SU-DHL-6 (cell line): Measurements from ENCODE around the gene ECSCR.

ENCODE experiments used
- H2AFZ ChIP-seq: fragments of 200-600 bp; sonication (generic); 2 replicates; pipeline ENCODE4 v1.6.1; 2014; ENCODE audit warnings: low read depth, mild to moderate bottlenecking, moderate library complexity, mixed read lengths, antibody characterized with exemption, low read length; ENCODE audit not compliant: severe bottlenecking
- H3F3A ChIP-seq: fragments of 200-600 bp; shearing (Covaris generic); 2 replicates; pipeline ENCODE4 v1.6.0; 2016; ENCODE audit warnings: antibody characterized with exemption, mild to moderate bottlenecking; ENCODE audit not compliant: insufficient read depth
- H3K27ac ChIP-seq: fragments of 200-600 bp; sonication (generic); 2 replicates; pipeline ENCODE4 v1.5.1; 2016; ENCODE audit warnings: low read depth, mild to moderate bottlenecking, low read length, moderate library complexity, mixed read lengths
- H3K27me3 ChIP-seq: fragments of 200-600 bp; sonication (generic), shearing (Covaris generic); 2 replicates; pipeline ENCODE4 v1.6.0; 2014; ENCODE audit warnings: mild to moderate bottlenecking, low read length
- H3K36me3 ChIP-seq: fragments of 200-600 bp; sonication (generic); 2 replicates; pipeline ENCODE4 v1.6.1; 2014; ENCODE audit warnings: mild to moderate bottlenecking, low read length, mixed read lengths
- H3K4me2 ChIP-seq: fragments of 300-600, 200-600 bp; shearing (Covaris generic), sonication (generic); 2 replicates; pipeline ENCODE4 v1.6.0; 2014; ENCODE audit warnings: low read length, low read depth, mild to moderate bottlenecking; ENCODE audit not compliant: poor library complexity, severe bottlenecking
- H3K4me3 ChIP-seq: fragments of 200-600 bp; sonication (generic); 2 replicates; pipeline ENCODE4 v1.5.1; 2014; ENCODE audit warnings: antibody characterized with exemption, low read length, mild to moderate bottlenecking, mixed read lengths; ENCODE audit not compliant: insufficient read depth, poor library complexity, severe bottlenecking
- H3K79me2 ChIP-seq: fragments of 200-600 bp; sonication (generic); 2 replicates; pipeline ENCODE4 v1.6.1; 2014; ENCODE audit warnings: mild to moderate bottlenecking, low read length, moderate library complexity; ENCODE audit not compliant: insufficient read depth
- H3K9ac ChIP-seq: fragments of 200-600 bp; sonication (generic); 2 replicates; pipeline ENCODE4 v1.7.0; 2014; ENCODE audit warnings: mild to moderate bottlenecking, low read length
- H3K9me2 ChIP-seq: fragments of 200-600 bp; sonication (generic); replicated peaks from 2 replicates; pipeline ENCODE4 v1.6.1; 2014; ENCODE audit warnings: low read length; ENCODE audit not compliant: insufficient read depth
- H3K9me3 ChIP-seq: fragments of 200-600 bp; sonication (generic); 2 replicates; pipeline ENCODE4 v1.6.1; 2014; ENCODE audit warnings: low read length, mixed read lengths; ENCODE audit not compliant: insufficient read depth
- H4K20me1 ChIP-seq: fragments of 200-600 bp; sonication (generic); 2 replicates; pipeline ENCODE4 v1.6.1; 2014; ENCODE audit warnings: low read depth, mild to moderate bottlenecking, antibody characterized with exemption, low read length, moderate library complexity, mixed read lengths
- CTCF ChIP-seq: fragments of 200-600 bp; sonication (generic); IDR thresholded peaks from one replicate; pipeline ENCODE4 v1.5.1; 2017; ENCODE audit warnings: antibody characterized with exemption, mild to moderate bottlenecking, low read length, moderate library complexity; ENCODE audit not compliant: insufficient read depth, poor library complexity, severe bottlenecking
- EZH2phosphoT487 ChIP-seq: fragments of 200-600 bp; sonication (generic), shearing (Covaris generic); conservative IDR thresholded peaks from 2 replicates; pipeline ENCODE4 v1.6.1; 2018; ENCODE audit warnings: mild to moderate bottlenecking, antibody characterized with exemption, low read length, moderate library complexity, mixed read lengths

The ECSCR gene

GRCh38 chr5:139425497-139425896 lies 37.0 kb downstream of the ECSCR start:
- Histone ChIP-seq H2AFZ (no peak overlapping the region), H3K27ac (no peak overlapping the region), H3K36me3 (no peaks in the 10 kb centered on the region), H3F3A (no peaks in the 10 kb centered on the region), H3K9ac (no peak overlapping the region), H3K79me2 (no peaks in the 10 kb centered on the region), H3K4me3 (no peak overlapping the region), H4K20me1 (no peaks in the 10 kb centered on the region), H3K9me3 (no peaks in the 10 kb centered on the region), H3K27me3 (no peaks in the 10 kb centered on the region), H3K9me2 (no peaks in the 10 kb centered on the region), H3K4me2 (no peak overlapping the region)
- no peak for TF ChIP-seq EZH2phosphoT487
- no peak for TF ChIP-seq CTCF

GRCh38 chr5:139422307-139422893 lies 40.1 kb downstream of the ECSCR start:
- TF ChIP-seq CTCF (peak; percentile 87), EZH2phosphoT487 (no peak)
- no peak overlapping the region for H3K4me3 ChIP-seq
- H3K9ac ChIP-seq: no peak overlapping the region
- H3K27ac ChIP-seq: no peak overlapping the region
- H3K9me3 ChIP-seq: no peaks in the 10 kb centered on the region
- no peak overlapping the region for H3K4me2 ChIP-seq
- H3K27me3 ChIP-seq: no peaks in the 10 kb centered on the region
- H2AFZ ChIP-seq: no peak overlapping the region
- H3F3A ChIP-seq: no peaks in the 10 kb centered on the region
- H3K9me2 ChIP-seq: no peaks in the 10 kb centered on the region
- H3K79me2 ChIP-seq: no peaks in the 10 kb centered on the region
- no peaks in the 10 kb centered on the region for H3K36me3 ChIP-seq
- H4K20me1 ChIP-seq: no peaks in the 10 kb centered on the region

- H3K4me2 ChIP-seq: no peak overlapping the region
- H3K36me3 ChIP-seq: no peaks in the 10 kb centered on the region
- no peaks in the 10 kb centered on the region for H3K9me3 ChIP-seq
- no peaks in the 10 kb centered on the region for H4K20me1 ChIP-seq
- no peak overlapping the region for H3K4me3 ChIP-seq
- H3K79me2 ChIP-seq: no peaks in the 10 kb centered on the region
- H3F3A ChIP-seq: no peaks in the 10 kb centered on the region
- H3K27ac ChIP-seq: no peak overlapping the region
- no peaks in the 10 kb centered on the region for H3K9me2 ChIP-seq
- no peak for TF ChIP-seq EZH2phosphoT487
- no peak for TF ChIP-seq CTCF
- H3K27me3 ChIP-seq: no peaks in the 10 kb centered on the region
- H2AFZ ChIP-seq: no peak overlapping the region
- no peak overlapping the region for H3K9ac ChIP-seq
These were observed 43.0 kb downstream of the ECSCR start for GRCh38 chr5:139419226-139420192.
